HG03432 (cell line): Measurements from ENCODE around the gene CRY1.
A peak's percentile ranks its signal among the peaks of the same experiment; 100 is the strongest.

Experiments used
- ATAC-seq: cut with Tn5 transposase; IDR thresholded peaks from one replicate; pipeline ENCODE4 v1.9.1; 2021; ENCODE audit warnings: mild to moderate bottlenecking, moderate library complexity; ENCODE audit not compliant: unreplicated experiment

Gene CRY1

DNA sequence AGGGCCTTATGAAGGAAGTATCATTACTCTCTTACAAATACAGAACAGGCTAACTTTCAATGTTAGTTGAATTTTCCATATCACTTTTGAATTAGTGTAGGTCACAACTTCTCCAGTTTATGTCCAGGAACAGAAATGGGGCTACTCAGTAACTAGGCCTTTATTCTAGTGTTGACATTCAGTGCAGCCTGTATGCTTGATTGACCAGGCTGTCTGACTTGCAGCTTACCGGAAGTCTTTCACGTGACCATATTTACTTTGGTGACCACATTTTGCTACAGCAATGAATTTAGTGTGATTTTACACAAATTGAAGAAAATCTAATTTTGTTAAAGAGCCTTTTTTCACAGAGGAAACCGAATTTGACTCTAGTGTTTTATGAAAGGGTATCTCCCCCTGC lies 118.8 kb downstream of the CRY1 start:
- ATAC-seq, result peak; percentile 87

- ATAC-seq, result no peak
Observed at GRCh38 chr12:106973545-106973944, 119.8 kb downstream of the CRY1 start.

DNA sequence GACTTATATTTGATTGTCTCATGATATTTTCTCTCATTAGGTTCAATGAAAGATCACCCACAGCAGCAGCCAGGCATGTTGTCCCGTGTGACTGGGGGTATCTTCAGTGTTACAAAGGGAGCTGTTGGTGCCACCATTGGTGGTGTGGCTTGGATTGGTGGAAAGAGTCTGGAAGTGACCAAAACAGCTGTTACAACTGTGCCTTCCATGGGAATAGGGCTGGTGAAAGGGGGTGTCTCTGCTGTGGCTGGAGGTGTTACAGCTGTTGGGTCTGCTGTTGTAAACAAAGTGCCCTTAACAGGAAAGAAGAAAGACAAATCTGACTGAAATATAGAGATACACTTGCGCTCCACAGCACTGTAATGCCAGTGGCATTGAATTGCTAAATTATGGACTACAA lies 122.3 kb downstream of the CRY1 start:
- ATAC-seq, result no peak

DNA sequence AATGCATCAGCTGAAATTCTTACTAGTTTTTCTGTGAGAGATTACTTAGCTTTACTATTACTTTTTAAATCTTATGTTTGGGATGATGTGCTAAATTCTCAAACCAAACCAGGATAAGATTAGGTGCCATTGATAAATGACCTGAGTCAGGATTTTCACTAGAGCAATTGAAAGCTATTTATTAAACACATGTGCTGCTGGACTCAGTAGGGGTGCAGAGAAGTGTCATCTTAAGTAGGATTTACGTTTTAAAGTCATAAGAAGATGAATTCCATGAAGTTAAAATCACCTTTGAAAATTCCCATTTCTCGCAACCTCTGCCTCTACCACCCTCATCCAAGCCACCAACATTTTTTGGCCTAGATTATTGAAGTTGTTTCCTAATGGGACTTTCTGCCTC lies 128.8 kb downstream of the CRY1 start:
- no peak for ATAC-seq

DNA sequence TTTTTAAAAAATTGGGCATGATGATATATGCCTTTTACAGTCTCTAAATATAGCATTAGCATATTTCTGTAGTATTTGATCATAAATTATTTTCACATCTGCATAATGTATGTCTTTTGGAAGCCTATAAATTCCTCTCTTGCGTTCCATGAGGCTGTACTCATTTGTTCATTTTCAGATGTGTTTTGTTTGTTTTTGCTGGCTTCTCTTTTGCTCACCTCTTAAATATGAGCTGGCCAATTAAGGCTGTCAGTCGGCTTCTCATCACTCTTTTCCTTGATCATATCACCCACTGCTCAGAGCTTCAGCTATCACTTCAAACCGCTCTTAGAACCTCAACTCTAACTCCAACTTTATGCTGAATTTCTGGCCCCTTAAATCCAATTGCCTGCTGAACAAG lies 131.1 kb downstream of the CRY1 start:
- ATAC-seq, result no peak

DNA sequence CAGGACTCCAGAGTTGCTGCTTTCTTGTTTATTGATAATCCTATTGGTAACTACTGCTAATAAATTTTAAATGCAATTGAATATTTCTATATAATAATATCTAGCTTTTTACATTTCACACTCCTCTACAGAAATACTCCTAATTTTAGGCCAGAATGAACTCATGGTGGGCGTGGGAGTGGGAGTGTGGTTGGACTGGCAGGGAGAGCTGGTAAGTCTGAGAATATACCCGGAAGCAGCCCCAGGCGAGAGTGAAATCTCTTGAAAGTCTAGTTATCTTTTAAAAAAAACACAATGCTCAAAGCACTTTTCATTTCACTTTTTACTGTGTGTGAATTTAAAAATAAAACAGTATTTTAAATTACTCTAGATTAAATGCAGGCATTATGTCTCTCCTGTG lies 132.9 kb downstream of the CRY1 start:
- no peak for ATAC-seq

GRCh38 chr12:106957583-106957982 lies 135.8 kb downstream of the CRY1 start:
- no peak for ATAC-seq

DNA sequence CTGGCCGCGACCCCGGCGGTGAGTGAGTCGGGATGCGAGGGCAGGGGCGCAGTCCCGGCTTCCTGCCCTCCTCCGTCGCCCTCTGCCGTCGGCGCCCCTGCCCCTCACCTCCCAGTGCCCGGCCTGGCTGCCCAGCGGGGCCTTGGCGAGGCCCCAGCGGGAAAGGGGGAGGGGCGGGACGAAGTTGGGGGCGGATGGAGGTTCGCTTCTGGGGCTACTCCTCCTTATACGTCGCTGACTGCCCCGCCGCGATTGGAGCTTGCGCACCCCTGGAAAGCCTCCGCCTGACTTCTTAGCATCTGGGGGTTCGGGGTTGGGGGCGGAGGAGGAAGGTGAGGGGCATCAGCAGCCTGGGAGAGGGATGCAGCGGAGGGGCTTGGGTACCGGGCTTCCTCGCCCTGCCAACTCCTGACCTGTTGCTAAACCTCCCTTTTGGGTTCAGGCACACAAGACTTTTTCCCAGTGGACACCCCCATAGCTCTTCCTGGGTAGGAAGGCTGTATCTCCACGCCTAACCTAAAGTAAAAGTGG lies 137.2 kb downstream of the CRY1 start:
- peak; percentile 34 for ATAC-seq

- ATAC-seq, result peak; percentile 79
Observed at GRCh38 chr12:106955377-106956047, 137.8 kb downstream of the CRY1 start, which contains the start of gene TMEM263. TSS of gene TMEM263 (plus strand) at chr12:106955907. CDS start at chr12:106967117, 11,210 bp downstream.

GRCh38 chr12:106954462-106955376 lies 138.6 kb downstream of the CRY1 start:
- ATAC-seq, result no peak

DNA sequence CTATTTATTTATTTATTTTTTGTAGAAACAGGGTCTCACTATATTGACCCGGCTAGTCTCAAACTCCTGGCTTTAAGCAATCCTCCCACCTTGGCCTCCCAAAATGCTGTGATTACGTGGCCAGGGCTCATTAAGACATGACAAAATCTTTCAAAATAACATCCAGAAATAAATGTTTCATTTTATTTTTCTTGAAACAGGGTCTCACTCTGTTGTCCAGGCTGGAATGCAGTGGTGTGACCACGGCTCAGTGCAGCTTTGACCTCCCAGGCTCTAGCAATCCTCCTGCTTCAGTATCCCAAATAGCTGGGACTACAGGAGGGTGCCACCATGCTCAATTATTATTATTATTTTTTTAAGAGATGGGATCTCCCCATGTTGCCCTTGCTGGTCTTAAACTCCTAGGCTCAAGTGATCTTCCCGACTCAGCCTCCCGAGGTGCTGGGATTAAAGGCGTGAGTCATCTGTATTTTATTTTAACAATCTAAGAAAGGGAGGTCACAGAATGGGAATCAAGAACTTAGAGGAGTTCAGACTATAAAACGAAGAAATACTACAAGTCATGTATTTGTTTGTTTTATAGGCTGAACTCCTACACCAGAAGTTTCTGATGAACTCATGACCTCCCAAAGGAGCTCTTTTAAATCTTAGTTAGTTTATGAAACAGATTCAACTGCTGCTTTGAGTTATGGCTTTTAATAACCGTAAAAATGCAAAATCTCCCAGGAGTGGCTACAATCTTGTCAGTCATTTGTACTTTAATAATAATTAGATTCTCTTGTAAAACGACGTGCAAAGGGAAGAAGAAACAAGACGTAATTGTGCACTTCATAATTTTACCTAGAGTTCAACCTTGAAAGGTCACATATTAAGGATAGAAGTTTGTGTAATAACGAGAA lies 139.7 kb downstream of the CRY1 start:
- ATAC-seq, result no peak

GRCh38 chr12:106950591-106950990 lies 142.8 kb downstream of the CRY1 start:
- ATAC-seq, result no peak

DNA sequence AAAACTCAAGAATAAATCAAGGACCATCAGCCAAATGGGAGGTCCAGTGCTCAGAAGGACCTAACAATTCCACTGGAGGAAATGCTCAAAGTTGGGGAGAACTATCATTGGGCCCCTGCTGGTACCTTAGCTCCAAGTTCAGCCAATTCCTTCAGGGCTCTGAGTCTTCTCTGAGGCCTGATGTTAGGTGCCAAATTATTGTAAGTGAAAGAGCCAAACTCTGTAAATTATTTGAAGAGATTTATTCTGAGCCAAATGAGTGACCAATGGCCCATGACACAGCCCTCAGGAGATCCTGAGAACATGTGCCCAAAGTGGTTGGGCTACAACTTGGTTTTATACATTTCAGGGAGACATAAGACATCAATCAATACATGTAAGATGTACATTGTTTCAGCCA lies 145.9 kb downstream of the CRY1 start:
- no peak for ATAC-seq

DNA sequence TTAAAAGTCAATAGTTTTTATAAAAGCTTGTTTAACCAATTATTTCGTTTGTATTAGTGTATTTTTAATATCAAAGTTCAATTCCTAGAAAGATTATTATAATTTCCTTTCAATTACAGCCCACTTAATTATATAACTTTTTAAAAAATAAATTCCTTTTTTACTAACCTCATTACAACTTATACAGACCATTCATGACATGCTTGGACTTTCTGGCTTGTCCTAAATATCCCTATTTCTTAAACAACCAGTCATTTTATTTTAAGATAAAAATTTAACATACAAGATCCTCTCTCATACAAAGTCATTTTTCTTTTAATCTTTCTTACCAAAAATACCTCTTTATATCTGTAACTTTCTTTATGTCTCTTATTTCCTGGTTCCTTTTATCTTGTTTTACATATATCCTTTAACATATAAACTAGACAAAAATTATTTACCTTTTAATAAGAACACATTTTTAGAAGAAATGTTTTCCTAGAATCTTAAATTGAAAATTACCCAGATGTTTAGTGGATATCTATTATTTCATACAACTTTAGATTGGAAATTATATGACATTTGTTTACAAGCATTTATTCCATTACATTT lies 148.0 kb downstream of the CRY1 start:
- ATAC-seq, result no peak

GRCh38 chr12:106942775-106943174 lies 150.6 kb downstream of the CRY1 start:
- ATAC-seq, result no peak

- ATAC-seq, result no peak
Observed at GRCh38 chr12:106941481-106942156, 151.7 kb downstream of the CRY1 start.
